OCI-LY3 (cell line): ENCODE results near the gene TPCN2.

Experiments
- H2AFZ ChIP-seq: fragments of 200-600, 300-600 bp; shearing (Covaris generic); 2 replicates; pipeline ENCODE4 v1.6.0; 2014; ENCODE audit warnings: antibody characterized with exemption, low read depth, low read length
- H3K27ac ChIP-seq: fragments of 200-600, 300-600 bp; sonication (generic); 2 replicates; pipeline ENCODE4 v1.5.1; 2014; ENCODE audit warnings: mild to moderate bottlenecking, low read length, moderate library complexity, mixed read lengths
- H3K27me3 ChIP-seq: fragments of 200-600, 300-600 bp; sonication (generic); 2 replicates; pipeline ENCODE4 v1.6.1; 2014; ENCODE audit warnings: low read depth, low read length, mixed read lengths
- H3K36me3 ChIP-seq: fragments of 200-600, 300-600 bp; sonication (generic); replicated peaks from 2 replicates; pipeline ENCODE3; 2014; ENCODE audit warnings: low read depth, low read length, mixed read lengths
- H3K4me1 ChIP-seq: fragments of 300-600, 200-600 bp; sonication (generic); 2 replicates; pipeline ENCODE4 v1.6.1; 2014; ENCODE audit warnings: low read length, mixed read lengths
- H3K4me2 ChIP-seq: fragments of 200-600, 300-600 bp; sonication (generic); 2 replicates; pipeline ENCODE4 v1.6.1; 2014; ENCODE audit warnings: low read length, mixed read lengths
- H3K4me3 ChIP-seq: fragments of 300-600, 200-600 bp; sonication (generic); 2 replicates; pipeline ENCODE4 v1.5.1; 2014; ENCODE audit warnings: antibody characterized with exemption, mild to moderate bottlenecking, low read length, moderate library complexity
- H3K79me2 ChIP-seq: fragments of 300-600, 200-600 bp; shearing (Covaris generic); 2 replicates; pipeline ENCODE4 v1.6.1; 2014; ENCODE audit warnings: mild to moderate bottlenecking, low read length, mixed read lengths
- H3K9ac ChIP-seq: fragments of 300-600, 200-600 bp; shearing (Covaris generic); 2 replicates; pipeline ENCODE4 v1.6.0; 2014; ENCODE audit warnings: mild to moderate bottlenecking, low read length, moderate library complexity
- H3K9me3 ChIP-seq: fragments of 200-600, 300-600 bp; shearing (Covaris generic); 2 replicates; pipeline ENCODE4 v1.6.1; 2014; ENCODE audit warnings: low read length, mixed read lengths; ENCODE audit not compliant: insufficient read depth
- H4K20me1 ChIP-seq: fragments of 200-600, 300-600 bp; sonication (generic); 2 replicates; pipeline ENCODE4 v1.6.1; 2016; ENCODE audit warnings: low read length, mixed read lengths; ENCODE audit not compliant: insufficient read depth
- EZH2phosphoT487 ChIP-seq: fragments of 200-600 bp; shearing (Covaris generic); IDR thresholded peaks from 2 replicates; pipeline ENCODE4 v1.6.1; 2018; ENCODE audit warnings: antibody characterized with exemption, mixed run types, low read depth
- TF ChIP-seq, protein P1 (sequence below): fragments of 200-600, 300-600 bp; sonication (generic); IDR thresholded peaks from 2 replicates; pipeline ENCODE4 v1.5.1; 2014; ENCODE audit warnings: antibody characterized with exemption, low read length, low read depth

TPCN2 gene

DNA sequence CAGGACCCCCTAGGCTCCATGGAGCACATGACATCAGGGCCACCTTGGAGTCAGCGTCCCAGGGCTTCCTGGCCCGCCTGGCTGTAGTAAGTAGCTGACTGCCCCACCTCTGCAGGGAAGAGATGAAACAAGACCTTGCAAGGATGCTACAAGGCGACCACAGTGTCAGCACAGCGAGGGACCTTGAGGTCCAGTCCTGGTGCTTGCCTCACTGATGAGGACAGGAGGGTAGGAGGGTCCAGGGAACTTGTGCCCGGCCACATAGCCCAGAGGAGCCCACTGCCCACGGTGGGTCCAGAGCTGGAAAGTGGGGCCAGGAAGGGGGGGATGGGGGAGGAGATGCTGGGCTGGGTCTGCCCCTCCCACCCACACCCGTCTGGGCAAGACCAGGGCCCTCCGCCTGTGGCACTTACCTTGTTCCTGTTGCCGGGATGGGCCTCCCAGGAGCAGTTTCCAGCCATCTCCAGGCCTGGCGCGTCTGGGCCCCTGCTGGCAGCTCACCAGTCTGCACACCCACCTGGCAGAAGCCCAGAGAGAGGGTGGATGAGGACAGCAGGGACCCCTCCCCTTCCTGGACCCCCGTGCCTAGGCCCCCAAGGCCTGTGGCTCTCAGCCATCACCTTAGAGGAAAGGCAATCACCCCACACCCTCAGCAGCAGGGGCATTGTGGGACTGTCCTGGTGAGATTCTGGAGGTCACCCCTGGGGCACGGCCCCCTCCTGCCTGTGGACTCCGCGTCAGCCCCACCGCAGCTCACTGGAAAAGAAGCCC is 39.1 kb upstream of the TPCN2 start:
- no peak overlapping the region for H2AFZ ChIP-seq
- no peak overlapping the region for H3K9ac ChIP-seq
- H3K4me1 ChIP-seq = peaks cover 1% of the 10 kb centered on the region; the same call in 1 of the 2 replicates
- no peaks in the 10 kb centered on the region for H3K9me3 ChIP-seq
- no peaks in the 10 kb centered on the region for H3K36me3 ChIP-seq
- no peaks in the 10 kb centered on the region for H3K79me2 ChIP-seq
- no peaks in the 10 kb centered on the region for H4K20me1 ChIP-seq
- H3K27me3 ChIP-seq = peaks cover 17% of the 10 kb centered on the region
- no peak overlapping the region for H3K4me2 ChIP-seq
- TF ChIP-seq EZH2phosphoT487 = no peak
- TF ChIP-seq, protein P1, sequence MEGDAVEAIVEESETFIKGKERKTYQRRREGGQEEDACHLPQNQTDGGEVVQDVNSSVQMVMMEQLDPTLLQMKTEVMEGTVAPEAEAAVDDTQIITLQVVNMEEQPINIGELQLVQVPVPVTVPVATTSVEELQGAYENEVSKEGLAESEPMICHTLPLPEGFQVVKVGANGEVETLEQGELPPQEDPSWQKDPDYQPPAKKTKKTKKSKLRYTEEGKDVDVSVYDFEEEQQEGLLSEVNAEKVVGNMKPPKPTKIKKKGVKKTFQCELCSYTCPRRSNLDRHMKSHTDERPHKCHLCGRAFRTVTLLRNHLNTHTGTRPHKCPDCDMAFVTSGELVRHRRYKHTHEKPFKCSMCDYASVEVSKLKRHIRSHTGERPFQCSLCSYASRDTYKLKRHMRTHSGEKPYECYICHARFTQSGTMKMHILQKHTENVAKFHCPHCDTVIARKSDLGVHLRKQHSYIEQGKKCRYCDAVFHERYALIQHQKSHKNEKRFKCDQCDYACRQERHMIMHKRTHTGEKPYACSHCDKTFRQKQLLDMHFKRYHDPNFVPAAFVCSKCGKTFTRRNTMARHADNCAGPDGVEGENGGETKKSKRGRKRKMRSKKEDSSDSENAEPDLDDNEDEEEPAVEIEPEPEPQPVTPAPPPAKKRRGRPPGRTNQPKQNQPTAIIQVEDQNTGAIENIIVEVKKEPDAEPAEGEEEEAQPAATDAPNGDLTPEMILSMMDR = no peak
- H3K4me3 ChIP-seq = no peak overlapping the region
- no peak overlapping the region for H3K27ac ChIP-seq

DNA sequence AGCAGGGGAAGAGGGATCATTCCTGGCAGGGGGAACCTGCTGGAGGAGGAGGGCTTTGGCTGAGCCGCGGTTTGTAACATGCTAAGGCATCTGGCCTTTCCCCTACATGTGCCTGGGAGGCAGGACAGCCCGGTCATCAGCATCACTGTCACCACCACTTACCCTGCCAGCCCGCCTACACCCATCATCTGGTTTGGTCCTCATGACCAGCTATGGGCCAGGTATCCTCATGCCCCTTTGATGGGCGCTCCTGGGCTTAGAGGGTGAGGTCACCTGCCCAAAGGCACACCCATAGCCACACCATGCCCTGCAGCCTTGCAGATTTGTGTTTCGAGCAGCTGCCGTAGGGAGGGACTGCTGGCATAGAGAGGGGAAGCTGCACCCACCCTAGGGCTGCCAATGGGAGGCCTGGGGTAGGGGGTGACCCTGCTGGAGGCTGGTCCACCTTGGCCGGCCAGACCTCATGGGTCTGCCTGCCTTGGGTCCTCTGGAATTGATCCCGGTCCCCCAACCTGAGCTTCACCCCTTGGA is 38.3 kb upstream of the TPCN2 start:
- H3K36me3 ChIP-seq = no peaks in the 10 kb centered on the region
- H4K20me1 ChIP-seq = no peaks in the 10 kb centered on the region
- no peaks in the 10 kb centered on the region for H3K9me3 ChIP-seq
- peaks cover 17% of the 10 kb centered on the region for H3K27me3 ChIP-seq
- H2AFZ ChIP-seq = no peak overlapping the region
- H3K4me3 ChIP-seq = no peak overlapping the region
- H3K9ac ChIP-seq = no peak overlapping the region
- H3K4me2 ChIP-seq = 0 out of 2 replicates have a peak overlapping the region, but pooled peaks have one; percentile 3
- TF ChIP-seq, protein P1 = no peak
- TF ChIP-seq EZH2phosphoT487 = no peak
- H3K27ac ChIP-seq = no peak overlapping the region
- no peaks in the 10 kb centered on the region for H3K79me2 ChIP-seq
- H3K4me1 ChIP-seq = no peaks in the 10 kb centered on the region

- no peak overlapping the region for H3K27ac ChIP-seq
- TF ChIP-seq, protein P1 = no peak
- no peak for TF ChIP-seq EZH2phosphoT487
- peaks cover 17% of the 10 kb centered on the region for H3K27me3 ChIP-seq
Observed at GRCh38 chr11:69010964-69011623, 37.6 kb upstream of the TPCN2 start.

GRCh38 chr11:69011624-69012091 is 37.1 kb upstream of the TPCN2 start:
- no peak overlapping the region for H3K4me3 ChIP-seq

More at GRCh38 chr11:69010964-69011623, 37.6 kb upstream of the TPCN2 start:
- Histone ChIP-seq H2AFZ (no peak overlapping the region), H3K36me3 (no peaks in the 10 kb centered on the region), H3K9me3 (no peaks in the 10 kb centered on the region), H4K20me1 (no peaks in the 10 kb centered on the region), H3K4me1 (no peaks in the 10 kb centered on the region), H3K9ac (no peak overlapping the region), H3K79me2 (no peaks in the 10 kb centered on the region), H3K4me2 (peak overlapping the region; percentile 35; the same call in 1 of the 2 replicates), H3K4me3 (peak overlapping the region; percentile 20; the same call in 1 of the 2 replicates)

More at GRCh38 chr11:69011624-69012091, 37.1 kb upstream of the TPCN2 start:
- no peak overlapping the region for H3K9ac ChIP-seq
- no peaks in the 10 kb centered on the region for H3K9me3 ChIP-seq
- H2AFZ ChIP-seq = no peak overlapping the region
- H3K36me3 ChIP-seq = no peaks in the 10 kb centered on the region
- no peaks in the 10 kb centered on the region for H4K20me1 ChIP-seq
- H3K27me3 ChIP-seq = peaks cover 17% of the 10 kb centered on the region
- no peaks in the 10 kb centered on the region for H3K79me2 ChIP-seq
- no peak overlapping the region for H3K4me2 ChIP-seq
- H3K27ac ChIP-seq = no peak overlapping the region
- no peaks in the 10 kb centered on the region for H3K4me1 ChIP-seq
- TF ChIP-seq, protein P1 = no peak
- no peak for TF ChIP-seq EZH2phosphoT487
